WTC11 (cell line): ENCODE data around the gene ASB15. TPM values are rescaled to one million over a fixed set of nuclear protein-coding genes. Genes with fewer than 3 reads are reported as not detected.

Source experiments
- ATAC-seq: fragments of 200-7000 bp; cut with Tn5 transposase; 2 replicates; pipeline ENCODE4 v1.10.0; 2021; ENCODE audit warnings: mild to moderate bottlenecking, moderate library complexity
- CTCF ChIA-PET: fragments of 300-600 bp; sonication (Branson Sonifier 250); formaldehyde crosslinking; loops from one replicate; lab custom pipeline; 2021; ENCODE audit warnings: antibody characterized with exemption; lab: Charles Lee
- POLR2A ChIA-PET: fragments of 350-600 bp; sonication (Branson Sonifier 250); formaldehyde crosslinking; loops from one replicate; lab custom pipeline; 2021; ENCODE audit warnings: antibody characterized with exemption; lab: Charles Lee
- DNase-seq: peaks from one replicate; pipeline ENCODE4 v3.0.0; 2021; ENCODE audit warnings: low spot score
- H3K27ac Mint-ChIP-seq: 2 replicates; pipeline ENCODE4 v1.8.0; 2021; ENCODE audit warnings: mixed read lengths
- H3K27me3 Mint-ChIP-seq: 2 replicates; pipeline ENCODE4 v1.8.0; 2021; ENCODE audit warnings: low read depth, mild to moderate bottlenecking, moderate library complexity, mixed read lengths
- H3K36me3 Mint-ChIP-seq: 2 replicates; pipeline ENCODE4 v1.8.0; 2021; ENCODE audit warnings: mixed read lengths
- H3K4me1 Mint-ChIP-seq: 2 replicates; pipeline ENCODE4 v1.8.0; 2022; ENCODE audit warnings: mixed read lengths
- H3K4me3 Mint-ChIP-seq: 2 replicates; pipeline ENCODE4 v1.8.0; 2021; ENCODE audit warnings: mild to moderate bottlenecking, moderate library complexity, mixed read lengths
- H3K9me3 Mint-ChIP-seq: 2 replicates; pipeline ENCODE4 v1.8.0; 2021; ENCODE audit warnings: mixed read lengths
- AR ChIP-seq: fragments of 250-450 bp; sonication (Bioruptor Pico); IDR thresholded peaks from 2 replicates; pipeline ENCODE4 v1.9.0; 2021; ENCODE audit warnings: mild to moderate bottlenecking
- CREB1 ChIP-seq: sonication (generic); formaldehyde crosslinking; IDR thresholded peaks from 2 replicates; pipeline ENCODE4 v1.8.0; 2023; ENCODE audit warnings: mild to moderate bottlenecking, missing genetic modification reagents
- CREM ChIP-seq: sonication (generic); formaldehyde crosslinking; IDR thresholded peaks from 2 replicates; pipeline ENCODE4 v1.8.1; 2022; ENCODE audit warnings: mild to moderate bottlenecking, missing genetic modification reagents, moderate library complexity
- CTCF ChIP-seq: fragments of 200-600 bp; IDR thresholded peaks from 2 replicates; pipeline ENCODE4 v1.8.0; 2022; ENCODE audit warnings: antibody characterized with exemption
- ETV6 ChIP-seq: sonication (generic); formaldehyde crosslinking; IDR thresholded peaks from 2 replicates; pipeline ENCODE4 v1.8.1; 2022; ENCODE audit warnings: mild to moderate bottlenecking, missing genetic modification reagents
- IRF2 ChIP-seq: sonication (generic); formaldehyde crosslinking; IDR thresholded peaks from 2 replicates; pipeline ENCODE4 v1.8.0; 2022; ENCODE audit warnings: low read depth, missing genetic modification reagents, borderline replicate concordance
- KAT7 ChIP-seq: sonication (generic); formaldehyde crosslinking; IDR thresholded peaks from 2 replicates; pipeline ENCODE4 v1.8.1; 2023; ENCODE audit warnings: missing genetic modification reagents, mild to moderate bottlenecking, borderline replicate concordance
- NR3C1 ChIP-seq: sonication (generic); formaldehyde crosslinking; conservative IDR thresholded peaks from 2 replicates; pipeline ENCODE4 v1.8.1; 2023; ENCODE audit warnings: low read depth, mild to moderate bottlenecking, missing genetic modification reagents
- PREB ChIP-seq: sonication (generic); formaldehyde crosslinking; IDR thresholded peaks from 2 replicates; pipeline ENCODE4 v1.8.1; 2022; ENCODE audit warnings: mild to moderate bottlenecking, missing genetic modification reagents, moderate library complexity, borderline replicate concordance
- PRRX2 ChIP-seq: fragments of 250-450 bp; sonication (Bioruptor Pico); IDR thresholded peaks from 2 replicates; pipeline ENCODE4 v1.8.0; 2021; ENCODE audit warnings: mild to moderate bottlenecking
- SMAD3 ChIP-seq: sonication (generic); formaldehyde crosslinking; IDR thresholded peaks from 2 replicates; pipeline ENCODE4 v1.8.0; 2022; ENCODE audit warnings: missing genetic modification reagents, mild to moderate bottlenecking, borderline replicate concordance
- TEAD4 ChIP-seq: sonication (generic); formaldehyde crosslinking; IDR thresholded peaks from 2 replicates; pipeline ENCODE4 v1.8.0; 2022; ENCODE audit warnings: mild to moderate bottlenecking, missing genetic modification reagents
- ZNF121 ChIP-seq: sonication (generic); formaldehyde crosslinking; IDR thresholded peaks from 2 replicates; pipeline ENCODE4 v1.8.0; 2023; ENCODE audit warnings: missing genetic modification reagents
- ZNF396 ChIP-seq: fragments of 250-450 bp; sonication (Bioruptor Pico); IDR thresholded peaks from 2 replicates; pipeline ENCODE4 v1.8.0; 2021; ENCODE audit warnings: mild to moderate bottlenecking, moderate library complexity, borderline replicate concordance
- ZNF423 ChIP-seq: fragments of 250-450 bp; sonication (Bioruptor Pico); IDR thresholded peaks from 2 replicates; pipeline ENCODE4 v2.1.2; 2022; ENCODE audit warnings: mild to moderate bottlenecking, moderate library complexity
- total RNA-seq: library from RNA; stranded (reverse); gene quantifications from 3 replicates; pipeline ENCODE4 v1.2.3, GENCODE V29; 2021
- TF ChIP-seq, protein P1 (sequence below): fragments of 250-450 bp; sonication (Bioruptor Pico); IDR thresholded peaks from 2 replicates; pipeline ENCODE4 v2.1.2; 2022; ENCODE audit warnings: mild to moderate bottlenecking, moderate library complexity
- TF ChIP-seq, protein P2 (sequence below): sonication (generic); formaldehyde crosslinking; IDR thresholded peaks from 2 replicates; pipeline ENCODE4 v1.8.0; 2022; ENCODE audit warnings: mild to moderate bottlenecking, missing genetic modification reagents
- TF ChIP-seq, protein P3 (sequence below): sonication (generic); formaldehyde crosslinking; IDR thresholded peaks from 2 replicates; pipeline ENCODE4 v1.8.1; 2023; ENCODE audit warnings: mild to moderate bottlenecking, missing genetic modification reagents
- TF ChIP-seq, protein P4 (sequence below): sonication (generic); formaldehyde crosslinking; IDR thresholded peaks from 2 replicates; pipeline ENCODE4 v1.8.1; 2023; ENCODE audit warnings: mild to moderate bottlenecking, missing genetic modification reagents

ASB15 gene
- total RNA-seq, 1 experiment from 2014 or later: not detected

DNA sequence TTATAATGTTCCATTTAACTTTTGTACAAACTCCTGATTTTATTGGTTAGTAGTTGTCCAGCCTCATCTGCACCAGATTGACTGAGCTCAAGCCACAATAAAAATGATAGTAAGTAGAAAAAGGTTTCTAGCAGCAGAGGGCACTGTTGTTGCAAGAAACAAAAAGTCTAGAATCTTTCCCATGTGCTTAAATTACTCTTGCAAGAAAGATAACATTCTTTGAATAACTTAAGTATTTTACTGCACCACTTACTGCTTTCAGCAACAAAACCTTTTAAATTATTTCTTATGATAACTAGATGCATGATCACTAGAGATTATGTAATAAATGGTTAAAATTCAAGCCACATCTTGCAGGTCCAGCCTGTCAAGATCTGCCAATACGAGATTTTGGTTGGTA is 81.1 kb downstream of the ASB15 start:
- ChIA-PET POLR2A (interaction anchor here (0.7 kb wide), 1 partner anchor 10 kb away, joined by 3 read pairs; no protein-coding TSS in a partner anchor), CTCF (interaction anchor here (0.6 to 2.0 kb wide), 42 partner anchors 9 to 1103 kb away, joined by 3 to 49 read pairs (median 3); partner anchors contain the start of genes IQUB and WASL)
- no peaks in the 10 kb centered on the region for H3K9me3 Mint-ChIP-seq
- 0 out of 2 replicates have a peak, but pooled peaks have one; percentile 28 for TF ChIP-seq CTCF
- TF ChIP-seq, protein P1, sequence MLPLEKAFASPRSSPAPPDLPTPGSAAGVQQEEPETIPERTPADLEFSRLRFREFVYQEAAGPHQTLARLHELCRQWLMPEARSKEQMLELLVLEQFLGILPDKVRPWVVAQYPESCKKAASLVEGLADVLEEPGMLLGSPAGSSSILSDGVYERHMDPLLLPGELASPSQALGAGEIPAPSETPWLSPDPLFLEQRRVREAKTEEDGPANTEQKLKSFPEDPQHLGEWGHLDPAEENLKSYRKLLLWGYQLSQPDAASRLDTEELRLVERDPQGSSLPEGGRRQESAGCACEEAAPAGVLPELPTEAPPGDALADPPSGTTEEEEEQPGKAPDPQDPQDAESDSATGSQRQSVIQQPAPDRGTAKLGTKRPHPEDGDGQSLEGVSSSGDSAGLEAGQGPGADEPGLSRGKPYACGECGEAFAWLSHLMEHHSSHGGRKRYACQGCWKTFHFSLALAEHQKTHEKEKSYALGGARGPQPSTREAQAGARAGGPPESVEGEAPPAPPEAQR (CRISPR knock-in tag): no peak
- H3K27ac Mint-ChIP-seq: no peak overlapping the region
- ATAC-seq (peak; percentile 66), DNase-seq (no peak)
- H3K4me1 Mint-ChIP-seq: peaks cover 6% of the 10 kb centered on the region; the same call in 1 of the 2 replicates
- H3K36me3 Mint-ChIP-seq: peaks cover 6% of the 10 kb centered on the region
- H3K4me3 Mint-ChIP-seq: no peak overlapping the region
- no peaks in the 10 kb centered on the region for H3K27me3 Mint-ChIP-seq

- POLR2A ChIA-PET: no interaction called here
- H3K36me3 Mint-ChIP-seq: peaks cover 20% of the 10 kb centered on the region
- no peak overlapping the region; the same call in 1 of the 2 replicates for H3K27ac Mint-ChIP-seq
Observed at GRCh38 chr7:123687161-123687560, 85.5 kb downstream of the ASB15 start.

DNA sequence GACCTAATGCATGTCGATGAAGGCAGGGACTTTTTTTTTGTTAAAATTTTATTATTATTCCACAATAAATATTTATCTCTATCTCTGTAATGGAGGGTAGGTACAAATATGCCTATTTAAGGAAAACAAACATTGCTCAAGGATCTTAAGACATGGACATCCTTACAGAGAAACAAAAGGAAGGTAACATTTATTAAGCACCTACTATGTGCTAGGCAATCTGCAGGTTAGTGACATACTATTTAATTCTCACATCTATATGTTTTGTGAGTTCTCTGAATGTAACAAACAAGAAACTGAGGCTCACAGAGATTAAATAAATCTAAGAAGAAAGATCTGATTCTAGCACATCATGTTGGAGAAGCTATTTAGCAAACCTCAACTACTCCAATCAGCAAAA is 86.1 kb downstream of the ASB15 start:
- POLR2A ChIA-PET: no interaction called here
- CTCF ChIA-PET: interaction anchor here (1.9 kb wide), 1 partner anchor 14 kb away, joined by 6 read pairs; no protein-coding TSS in a partner anchor
- Mint-ChIP-seq H3K27me3 (no peaks in the 10 kb centered on the region), H3K4me1 (peaks cover 21% of the 10 kb centered on the region), H3K27ac (no peak overlapping the region), H3K36me3 (peaks cover 26% of the 10 kb centered on the region), H3K4me3 (no peak overlapping the region), H3K9me3 (no peaks in the 10 kb centered on the region)
- no peak for DNase-seq
- ATAC-seq: no peak
- no peak for TF ChIP-seq ZNF423 (CRISPR knock-in tag)
- TF ChIP-seq, protein P2, sequence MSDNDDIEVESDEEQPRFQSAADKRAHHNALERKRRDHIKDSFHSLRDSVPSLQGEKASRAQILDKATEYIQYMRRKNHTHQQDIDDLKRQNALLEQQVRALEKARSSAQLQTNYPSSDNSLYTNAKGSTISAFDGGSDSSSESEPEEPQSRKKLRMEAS (CRISPR knock-in tag): no peak
- no peak for TF ChIP-seq NR3C1
- no peak for TF ChIP-seq KAT7 (CRISPR knock-in tag)
- no peak for TF ChIP-seq ETV6 (CRISPR knock-in tag)
- no peak for TF ChIP-seq ZNF121 (CRISPR knock-in tag)
- TF ChIP-seq, protein P3, sequence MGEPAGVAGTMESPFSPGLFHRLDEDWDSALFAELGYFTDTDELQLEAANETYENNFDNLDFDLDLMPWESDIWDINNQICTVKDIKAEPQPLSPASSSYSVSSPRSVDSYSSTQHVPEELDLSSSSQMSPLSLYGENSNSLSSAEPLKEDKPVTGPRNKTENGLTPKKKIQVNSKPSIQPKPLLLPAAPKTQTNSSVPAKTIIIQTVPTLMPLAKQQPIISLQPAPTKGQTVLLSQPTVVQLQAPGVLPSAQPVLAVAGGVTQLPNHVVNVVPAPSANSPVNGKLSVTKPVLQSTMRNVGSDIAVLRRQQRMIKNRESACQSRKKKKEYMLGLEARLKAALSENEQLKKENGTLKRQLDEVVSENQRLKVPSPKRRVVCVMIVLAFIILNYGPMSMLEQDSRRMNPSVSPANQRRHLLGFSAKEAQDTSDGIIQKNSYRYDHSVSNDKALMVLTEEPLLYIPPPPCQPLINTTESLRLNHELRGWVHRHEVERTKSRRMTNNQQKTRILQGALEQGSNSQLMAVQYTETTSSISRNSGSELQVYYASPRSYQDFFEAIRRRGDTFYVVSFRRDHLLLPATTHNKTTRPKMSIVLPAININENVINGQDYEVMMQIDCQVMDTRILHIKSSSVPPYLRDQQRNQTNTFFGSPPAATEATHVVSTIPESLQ (CRISPR knock-in tag): no peak
- no peak for TF ChIP-seq PREB (CRISPR knock-in tag)
- no peak for TF ChIP-seq PRRX2
- no peak for TF ChIP-seq SMAD3 (CRISPR knock-in tag)
- TF ChIP-seq IRF2: no peak
- TF ChIP-seq TEAD4: no peak
- TF ChIP-seq, protein P4, sequence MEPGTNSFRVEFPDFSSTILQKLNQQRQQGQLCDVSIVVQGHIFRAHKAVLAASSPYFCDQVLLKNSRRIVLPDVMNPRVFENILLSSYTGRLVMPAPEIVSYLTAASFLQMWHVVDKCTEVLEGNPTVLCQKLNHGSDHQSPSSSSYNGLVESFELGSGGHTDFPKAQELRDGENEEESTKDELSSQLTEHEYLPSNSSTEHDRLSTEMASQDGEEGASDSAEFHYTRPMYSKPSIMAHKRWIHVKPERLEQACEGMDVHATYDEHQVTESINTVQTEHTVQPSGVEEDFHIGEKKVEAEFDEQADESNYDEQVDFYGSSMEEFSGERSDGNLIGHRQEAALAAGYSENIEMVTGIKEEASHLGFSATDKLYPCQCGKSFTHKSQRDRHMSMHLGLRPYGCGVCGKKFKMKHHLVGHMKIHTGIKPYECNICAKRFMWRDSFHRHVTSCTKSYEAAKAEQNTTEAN (CRISPR knock-in tag): no peak

More at GRCh38 chr7:123687161-123687560, 85.5 kb downstream of the ASB15 start:
- Mint-ChIP-seq H3K4me3 (no peak overlapping the region), H3K9me3 (no peaks in the 10 kb centered on the region)
- DNase-seq: no peak
- ATAC-seq: no peak
- no peak for TF ChIP-seq CREM
- TF ChIP-seq ZNF396 (CRISPR knock-in tag): no peak
- TF ChIP-seq CREB1 (CRISPR knock-in tag): no peak
- no peak for TF ChIP-seq AR (CRISPR knock-in tag)
- TF ChIP-seq ZNF121 (CRISPR knock-in tag): no peak
- TF ChIP-seq, all 79 proteins: peak for 0
- CTCF ChIA-PET: interaction anchor here (1.9 kb wide), 1 partner anchor 14 kb away, joined by 6 read pairs; no protein-coding TSS in a partner anchor
- Mint-ChIP-seq H3K27me3 (no peaks in the 10 kb centered on the region), H3K4me1 (peaks cover 16% of the 10 kb centered on the region)
